ENCODE data around the gene ENPP7. TPM values are rescaled to one million over a fixed set of nuclear protein-coding genes. Genes with fewer than 3 reads are reported as not detected.

Gene ENPP7
- total RNA-seq, 1 donor from 2014 or later = not detected

- DNase-seq (ENCODE audit: low read depth in 2 of 2) = no peak
Observed at GRCh38 chr17:79730437-79730768, 340 bp upstream of the ENPP7 start.

- no peak for DNase-seq (ENCODE audit: low read depth in 2 of 2)
Observed at GRCh38 chr17:79732254-79732653, 1.5 kb downstream of the ENPP7 start.

DNA sequence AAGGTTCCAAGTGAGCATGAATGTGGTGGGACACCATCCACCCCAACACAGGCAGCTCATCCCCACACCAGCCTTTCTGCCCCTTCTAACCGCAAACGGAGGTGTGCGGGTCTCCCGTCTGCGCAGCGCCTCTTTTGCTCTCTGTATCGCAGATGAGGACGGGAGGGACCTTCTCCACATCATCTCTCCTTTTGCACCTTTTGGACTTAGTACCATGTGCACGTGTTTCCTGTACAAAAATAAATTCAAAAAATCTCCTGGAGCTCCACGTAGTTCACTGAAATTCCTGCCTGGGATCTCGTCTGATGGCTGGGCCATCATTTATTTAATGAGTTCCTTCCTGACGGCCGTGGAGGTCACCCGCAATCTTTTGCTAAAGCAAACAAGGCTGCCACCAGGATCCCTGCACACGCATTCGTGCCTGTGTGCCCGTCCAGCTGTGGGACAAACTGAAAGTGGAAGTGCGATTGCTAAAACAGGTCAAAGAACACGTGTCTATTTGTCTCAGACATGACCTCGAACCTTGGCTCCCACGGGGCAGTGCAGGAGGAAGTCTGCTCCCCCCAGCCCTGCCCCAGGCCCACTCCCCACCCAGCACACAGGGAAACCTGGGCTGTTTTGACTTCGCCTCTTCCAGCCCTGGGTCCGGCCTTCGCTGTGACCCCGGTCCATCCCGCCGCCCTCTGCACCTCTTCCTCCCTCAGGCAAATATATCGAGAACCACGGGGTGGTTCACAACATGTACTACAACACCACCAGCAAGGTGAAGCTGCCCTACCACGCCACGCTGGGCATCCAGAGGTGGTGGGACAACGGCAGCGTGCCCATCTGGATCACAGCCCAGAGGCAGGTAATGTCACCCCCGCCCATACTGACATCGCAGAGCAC is 2.3 kb downstream of the ENPP7 start:
- DNase-seq (ENCODE audit: low read depth in 2 of 2) = peak; percentile 50 to 86

GRCh38 chr17:79733692-79734070 is 2.9 kb downstream of the ENPP7 start:
- no peak for DNase-seq (ENCODE audit: low read depth in 2 of 2)

GRCh38 chr17:79735096-79735495 is 4.4 kb downstream of the ENPP7 start:
- no peak for DNase-seq (ENCODE audit: low read depth in 2 of 2)

DNA sequence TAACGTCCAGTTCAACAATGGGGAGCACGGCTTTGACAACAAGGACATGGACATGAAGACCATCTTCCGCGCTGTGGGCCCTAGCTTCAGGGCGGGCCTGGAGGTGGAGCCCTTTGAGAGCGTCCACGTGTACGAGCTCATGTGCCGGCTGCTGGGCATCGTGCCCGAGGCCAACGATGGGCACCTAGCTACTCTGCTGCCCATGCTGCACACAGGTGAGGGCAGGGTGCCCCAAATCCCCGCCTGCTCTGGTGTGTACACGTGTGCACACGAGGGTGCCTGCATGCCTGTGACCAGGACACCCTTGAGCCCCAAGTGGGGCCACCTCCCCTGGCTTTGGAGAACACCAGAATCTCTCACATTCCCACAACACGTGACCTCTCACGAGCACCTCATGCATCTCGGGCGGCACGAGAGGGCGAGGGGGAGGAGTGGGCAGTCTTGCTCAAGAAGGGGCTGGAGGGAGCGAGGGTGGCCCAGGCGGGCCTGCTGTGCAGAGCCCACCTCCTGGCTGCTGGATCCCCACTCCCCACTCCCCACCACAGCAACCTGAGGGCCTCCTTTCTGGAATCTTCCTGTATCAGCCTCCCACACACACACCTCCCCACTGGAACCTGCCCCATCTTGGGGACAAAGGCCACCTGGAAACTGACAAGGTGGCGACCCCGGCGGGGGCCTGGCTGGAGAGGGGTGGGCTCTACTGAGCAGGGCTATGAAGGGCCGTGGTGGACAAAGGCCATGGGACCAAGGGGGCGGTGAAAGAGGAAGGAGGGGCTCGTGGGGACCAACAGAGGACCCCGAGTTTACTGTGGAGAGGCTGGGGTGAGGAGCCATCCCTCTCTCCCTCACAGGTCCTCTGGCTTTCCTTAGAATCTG is 6.5 kb downstream of the ENPP7 start:
- DNase-seq (ENCODE audit: low read depth in 2 of 2) = no peak

GRCh38 chr17:79737922-79738578 is 7.3 kb downstream of the ENPP7 start:
- DNase-seq (ENCODE audit: low read depth in 2 of 2) = no peak

DNA sequence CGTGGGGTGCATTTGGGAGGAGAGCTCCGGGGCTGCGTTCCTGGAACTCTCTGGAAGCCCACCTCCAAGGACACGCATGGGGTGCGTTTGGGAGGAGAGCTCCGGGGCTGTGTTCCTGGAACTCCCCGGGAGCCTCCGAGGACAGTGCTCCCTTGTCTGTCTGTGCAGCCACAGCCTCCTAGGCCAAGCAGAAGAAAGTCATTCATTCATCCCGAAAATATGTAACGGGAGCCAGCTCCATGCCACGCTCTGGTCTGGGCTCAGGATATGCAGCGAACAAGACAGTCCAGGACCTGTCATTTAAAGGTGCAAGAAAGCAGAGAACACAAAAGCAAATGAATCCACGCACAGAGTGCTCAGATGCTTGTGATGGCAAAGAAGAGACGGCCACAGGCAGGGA is 7.9 kb downstream of the ENPP7 start:
- DNase-seq (ENCODE audit: low read depth in 2 of 2) = no peak

- no peak for DNase-seq (ENCODE audit: low read depth in 2 of 2)
Observed at GRCh38 chr17:79739148-79740062, 8.7 kb downstream of the ENPP7 start.

DNA sequence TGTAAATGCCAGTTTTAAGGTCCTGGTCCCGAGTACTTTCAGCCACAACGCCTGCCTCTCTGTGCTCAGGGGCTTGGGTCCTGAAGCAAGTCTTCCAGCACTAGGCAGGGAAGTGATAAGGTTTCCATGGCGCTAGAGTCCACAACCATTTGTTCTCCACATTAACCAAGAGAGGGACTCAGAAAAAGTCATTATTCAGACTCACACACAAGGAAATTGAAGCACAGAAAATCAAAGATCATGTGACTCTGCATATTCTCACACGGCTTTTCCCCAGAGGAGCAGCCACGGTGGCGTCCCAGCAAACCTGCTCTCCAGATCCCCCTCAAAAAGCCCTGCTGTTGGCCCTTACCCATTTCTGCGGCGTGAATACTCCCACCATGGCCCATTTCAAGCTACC is 9.7 kb downstream of the ENPP7 start:
- no peak for DNase-seq (ENCODE audit: low read depth in 2 of 2)

DNA sequence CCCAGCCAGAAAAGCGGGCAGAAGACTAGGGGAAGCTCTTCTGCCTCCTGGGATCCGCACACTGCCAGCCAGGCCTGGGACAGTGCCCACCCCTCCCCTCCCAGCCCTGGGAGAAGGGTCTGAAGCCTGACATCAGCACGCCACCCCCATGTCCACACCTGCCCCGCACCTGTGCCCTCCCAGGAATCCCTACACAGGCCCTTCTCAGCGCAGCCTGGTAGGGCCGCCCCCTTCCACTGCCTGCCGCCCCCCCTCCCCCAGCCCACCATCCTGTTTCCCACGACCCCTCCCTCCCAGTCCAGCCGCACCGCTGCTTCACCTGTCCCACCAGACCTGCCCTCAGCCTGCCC is 10.6 kb downstream of the ENPP7 start:
- no peak for DNase-seq (ENCODE audit: low read depth in 2 of 2)

GRCh38 chr17:79741751-79742588 is 11.2 kb downstream of the ENPP7 start:
- DNase-seq (ENCODE audit: low read depth in 2 of 2) = peak; percentile 46 to 75

DNA sequence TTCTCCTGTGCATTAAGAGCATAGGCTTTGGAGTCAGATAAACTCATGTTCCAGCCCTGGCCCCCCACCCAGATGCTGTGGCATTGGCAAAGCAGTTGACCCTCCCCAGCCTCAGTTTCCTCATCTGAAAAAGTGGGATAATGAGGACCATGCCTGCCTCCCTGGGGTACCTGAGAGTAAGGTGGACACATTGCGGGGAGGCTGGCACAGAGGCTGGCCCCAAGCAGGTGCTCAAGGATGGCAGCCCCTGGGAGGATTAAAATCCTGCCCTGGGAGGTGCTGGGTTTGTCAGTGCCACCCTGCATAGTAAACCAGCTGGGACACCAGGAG is 11.8 kb downstream of the ENPP7 start:
- no peak for DNase-seq (ENCODE audit: low read depth in 2 of 2)

- no peak for DNase-seq (ENCODE audit: low read depth in 2 of 2)
Observed at GRCh38 chr17:79742951-79743476, 12.3 kb downstream of the ENPP7 start.

DNA sequence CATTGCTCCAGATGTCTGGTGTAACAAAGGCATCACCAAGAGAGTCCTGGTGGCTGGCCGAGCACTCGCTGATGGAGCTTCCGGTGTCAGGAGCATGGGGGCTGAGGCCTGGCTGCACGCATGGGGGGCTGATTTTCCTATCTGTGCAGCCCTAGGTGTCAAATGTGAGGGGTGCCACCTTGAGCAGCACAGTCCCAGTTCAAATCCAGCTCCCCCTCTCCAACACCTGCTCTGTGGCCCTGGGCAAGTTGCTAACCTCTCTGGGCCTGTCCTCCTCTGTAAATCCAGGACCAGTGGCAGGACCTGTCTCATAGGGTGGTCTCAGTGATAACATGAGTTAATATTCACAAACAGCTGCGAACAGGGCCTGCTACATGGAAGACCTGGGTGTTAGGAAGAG is 12.9 kb downstream of the ENPP7 start:
- no peak for DNase-seq (ENCODE audit: low read depth in 2 of 2)

- no peak for DNase-seq (ENCODE audit: low read depth in 2 of 2)
Observed at GRCh38 chr17:79745641-79746105, 14.9 kb downstream of the ENPP7 start.

DNA sequence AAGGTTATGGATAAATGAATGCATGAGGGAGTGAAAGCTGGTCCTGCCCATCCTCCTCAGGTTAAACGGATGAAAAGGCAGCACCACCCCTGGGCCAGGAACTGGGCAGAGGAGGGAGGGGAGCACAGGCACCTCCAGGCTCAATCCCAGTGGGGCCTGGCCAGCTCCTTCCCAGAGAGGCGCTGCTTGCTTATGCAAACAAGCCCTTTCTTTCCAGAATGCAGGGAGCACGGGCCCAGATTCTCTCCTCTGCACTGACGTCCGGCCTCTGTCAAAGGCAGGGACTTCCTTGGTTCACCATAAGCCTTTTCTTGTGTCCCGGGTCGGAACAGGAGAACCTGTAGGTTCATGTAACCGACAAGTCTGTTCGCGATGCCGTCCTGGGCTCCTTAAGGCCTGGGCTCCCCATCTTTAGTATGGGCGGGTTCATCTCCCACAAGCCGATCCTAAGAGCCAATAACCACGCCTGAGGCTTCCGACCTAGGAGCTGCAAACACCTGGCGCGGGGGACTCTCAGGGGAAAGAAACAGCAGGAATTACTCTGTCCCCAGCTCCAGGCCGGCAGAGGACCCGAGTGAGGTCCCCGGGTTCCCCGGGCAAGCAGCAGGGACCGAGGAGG is 16.3 kb downstream of the ENPP7 start:
- DNase-seq (ENCODE audit: low read depth in 2 of 2) = no peak

DNA sequence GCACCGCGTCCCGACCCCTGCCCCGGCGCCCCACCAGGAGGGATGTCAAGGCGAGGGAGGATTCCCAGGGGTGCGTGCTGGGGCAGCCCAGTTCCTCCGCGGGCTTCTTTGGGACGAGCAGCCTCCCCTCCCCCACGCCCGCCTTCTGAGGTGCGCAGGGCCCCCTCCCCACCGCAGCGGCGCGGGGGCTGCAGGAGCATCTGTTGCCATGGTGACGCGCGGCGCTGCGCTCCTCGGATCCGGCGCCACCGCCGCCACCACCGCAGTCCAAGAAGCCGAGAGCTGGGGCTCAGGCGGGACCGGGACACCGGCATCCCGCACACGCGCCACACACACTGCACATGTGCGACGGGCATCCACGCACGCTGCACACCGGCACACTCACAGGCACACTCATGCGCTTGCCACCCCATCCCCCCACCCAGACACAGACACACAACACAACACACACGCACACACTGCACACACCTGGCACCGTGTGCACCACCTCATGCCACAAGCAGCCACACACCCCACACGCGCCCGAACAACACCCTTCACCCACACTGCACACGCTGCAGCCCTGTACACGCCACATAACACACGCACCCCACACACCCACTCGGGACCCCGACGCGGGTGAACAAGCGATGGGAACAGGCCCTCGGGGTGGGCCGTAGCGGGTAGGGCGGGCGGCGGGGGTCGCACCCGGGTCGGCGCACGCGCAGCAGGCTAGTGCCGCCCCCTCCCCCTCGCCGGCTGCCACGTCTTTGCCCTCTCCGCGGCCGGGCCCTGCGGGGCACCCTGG is 17.0 kb downstream of the ENPP7 start:
- no peak for DNase-seq (ENCODE audit: low read depth in 2 of 2)
